Bronchial epithelial cell (primary cell): ENCODE results near the gene CNKSR2. TPM values are rescaled to one million over a fixed set of nuclear protein-coding genes. Genes with fewer than 3 reads are reported as not detected.

ENCODE experiments used
- DNase-seq: peaks from one replicate; pipeline ENCODE4 v3.0.0-alpha.2; 2010; ENCODE audit warnings: low read depth
- FAIRE-seq: peaks from 2 replicates; lab custom pipeline; 2011; peaks lifted over from hg19 to GRCh38; lab: Jason Lieb, UNC
- H3K27me3 ChIP-seq: 2 replicates; pipeline ENCODE4 v1.5.1; 2011; ENCODE audit warnings: low read length; ENCODE audit not compliant: control insufficient read depth, insufficient read depth
- H3K36me3 ChIP-seq: 2 replicates; pipeline ENCODE4 v1.5.1; 2011; ENCODE audit warnings: low read length; ENCODE audit not compliant: control insufficient read depth, insufficient read depth
- H3K4me3 ChIP-seq: 2 replicates; pipeline ENCODE4 v1.5.1; 2011; ENCODE audit warnings: mild to moderate bottlenecking, low read depth, low read length, control low read depth
- CTCF ChIP-seq: IDR thresholded peaks from 2 replicates; pipeline ENCODE4 v1.5.1; 2011; ENCODE audit warnings: mild to moderate bottlenecking, moderate library complexity, low read length, control low read depth, inconsistent platforms; ENCODE audit not compliant: insufficient read depth, severe bottlenecking
- total RNA-seq: library from RNA; depleted of rRNA; stranded (reverse); fragments of >200 nt; gene quantifications from 2 replicates; pipeline ENCODE4 v1.2.1, GENCODE V29; 2014

CNKSR2 gene
- total RNA-seq, 1 donor from 2014 or later, result 0.53 TPM

GRCh38 chrX:21383546-21383945 is 9.3 kb downstream of the CNKSR2 start:
- H3K36me3 ChIP-seq, result no peaks in the 10 kb centered on the region
- no peak overlapping the region for H3K4me3 ChIP-seq
- H3K27me3 ChIP-seq, result no peaks in the 10 kb centered on the region
- DNase-seq, result no peak
- TF ChIP-seq CTCF, result no peak
- no peak for FAIRE-seq

GRCh38 chrX:21384178-21384577 is 10.0 kb downstream of the CNKSR2 start:
- Histone ChIP-seq H3K4me3 (no peak overlapping the region), H3K27me3 (no peaks in the 10 kb centered on the region), H3K36me3 (no peaks in the 10 kb centered on the region)
- no peak for TF ChIP-seq CTCF
- FAIRE-seq, result no peak
- DNase-seq, result no peak

DNA sequence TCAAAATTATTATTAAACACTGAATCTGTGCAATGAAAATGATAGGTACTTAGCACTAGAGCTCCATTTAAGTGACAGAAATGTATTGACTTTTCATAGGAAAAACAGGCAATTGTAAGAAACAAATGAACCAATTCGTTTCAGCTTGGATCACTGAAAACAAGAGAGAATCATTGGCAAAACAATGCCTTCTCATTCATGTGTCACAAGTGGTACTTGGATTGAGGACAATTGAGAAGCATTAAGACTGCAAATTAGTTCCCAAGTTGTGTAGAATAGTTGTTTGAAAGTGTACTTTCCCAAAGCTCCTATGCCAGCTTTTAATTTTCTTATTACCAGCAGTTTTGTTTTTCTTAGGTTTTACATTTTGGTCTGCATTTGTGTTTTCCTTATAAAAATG is 20.6 kb downstream of the CNKSR2 start:
- DNase-seq (no peak), FAIRE-seq (no peak)
- TF ChIP-seq CTCF, result no peak
- H3K27me3 ChIP-seq, result no peaks in the 10 kb centered on the region
- H3K4me3 ChIP-seq, result no peak overlapping the region
- H3K36me3 ChIP-seq, result no peaks in the 10 kb centered on the region

DNA sequence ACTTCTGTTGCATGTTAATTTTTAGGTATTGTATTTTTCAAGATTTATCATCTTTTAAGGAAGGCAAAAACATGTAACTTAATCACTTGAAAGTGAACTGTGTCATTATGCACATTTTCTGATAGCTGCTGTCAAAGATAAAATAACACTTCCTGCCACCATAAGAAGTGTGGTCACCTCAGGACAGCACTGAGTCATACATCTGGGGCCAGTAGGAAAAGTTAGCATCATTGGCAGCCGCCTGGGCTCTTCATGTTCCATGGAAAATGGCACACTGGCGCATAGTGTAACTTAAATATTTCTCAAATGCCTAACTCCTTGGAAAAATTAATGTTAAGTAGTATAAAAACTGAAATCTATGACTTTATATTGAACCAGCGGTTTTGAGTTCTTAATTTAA is 24.2 kb downstream of the CNKSR2 start:
- no peak for FAIRE-seq
- H3K36me3 ChIP-seq, result no peaks in the 10 kb centered on the region
- TF ChIP-seq CTCF, result no peak
- DNase-seq, result no peak
- H3K4me3 ChIP-seq, result no peak overlapping the region
- H3K27me3 ChIP-seq, result no peaks in the 10 kb centered on the region

DNA sequence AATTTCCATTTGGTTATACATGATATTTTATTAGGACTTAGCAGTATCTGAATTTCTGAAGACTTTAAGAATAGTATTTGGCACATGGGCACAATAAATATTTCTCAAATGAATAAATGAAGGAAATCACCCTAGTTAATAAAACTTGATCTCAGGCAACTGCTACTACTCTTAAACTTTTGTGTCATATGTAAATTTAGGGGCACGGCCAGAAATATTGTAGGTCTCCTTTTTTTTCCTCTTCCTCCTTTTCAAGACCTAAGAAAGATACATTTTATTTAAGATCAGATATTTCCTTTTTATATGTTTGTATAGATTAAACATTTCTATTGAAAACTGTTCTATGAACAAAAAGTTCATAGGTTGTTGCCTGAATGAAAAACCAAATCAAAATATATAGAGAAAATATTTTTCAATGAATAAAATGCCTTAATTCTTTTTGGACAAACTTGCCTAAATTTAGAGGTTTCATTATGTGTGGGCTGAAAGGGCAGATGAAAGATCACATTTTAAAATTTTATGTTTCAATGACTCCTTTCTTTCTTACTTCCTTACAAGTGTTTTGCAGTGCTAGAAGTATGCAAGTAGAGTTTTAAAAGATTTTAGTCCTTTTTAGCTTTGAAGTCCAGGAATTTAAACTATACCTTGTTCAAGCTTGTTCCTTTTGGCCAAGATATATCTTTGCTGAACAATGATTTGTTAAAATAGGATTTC is 26.3 kb downstream of the CNKSR2 start:
- Histone ChIP-seq H3K27me3 (no peaks in the 10 kb centered on the region), H3K36me3 (no peaks in the 10 kb centered on the region), H3K4me3 (no peak overlapping the region)
- no peak for FAIRE-seq
- DNase-seq, result no peak
- no peak for TF ChIP-seq CTCF

DNA sequence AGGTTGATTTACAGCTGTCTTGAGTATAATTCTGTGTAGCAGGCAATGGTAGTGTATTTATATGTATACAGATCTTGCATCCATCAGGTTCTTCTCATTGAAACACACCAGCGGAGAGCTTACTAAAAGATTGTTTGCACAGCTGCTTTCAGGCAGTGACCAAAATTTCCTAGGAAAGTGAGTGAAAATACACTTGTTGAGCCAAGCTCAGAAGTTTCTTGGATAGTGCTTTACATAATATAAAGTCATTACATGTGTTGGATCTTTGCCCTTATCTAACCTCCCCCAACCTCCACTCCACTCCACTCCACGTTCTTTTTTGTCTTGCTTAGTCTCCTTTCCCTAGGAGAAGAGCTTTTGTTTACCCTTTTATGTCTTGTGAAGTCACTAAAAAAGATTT is 34.1 kb downstream of the CNKSR2 start:
- Histone ChIP-seq H3K4me3 (no peak overlapping the region), H3K27me3 (no peaks in the 10 kb centered on the region), H3K36me3 (no peaks in the 10 kb centered on the region)
- no peak for TF ChIP-seq CTCF
- DNase-seq (no peak), FAIRE-seq (no peak)
